ENCODE measurements around the gene LIMCH1. TPM values are rescaled to one million over a fixed set of nuclear protein-coding genes. Genes with fewer than 3 reads are reported as not detected.

The LIMCH1 gene
- total RNA-seq, 1 donor from 2014 or later = 257 TPM

DNA sequence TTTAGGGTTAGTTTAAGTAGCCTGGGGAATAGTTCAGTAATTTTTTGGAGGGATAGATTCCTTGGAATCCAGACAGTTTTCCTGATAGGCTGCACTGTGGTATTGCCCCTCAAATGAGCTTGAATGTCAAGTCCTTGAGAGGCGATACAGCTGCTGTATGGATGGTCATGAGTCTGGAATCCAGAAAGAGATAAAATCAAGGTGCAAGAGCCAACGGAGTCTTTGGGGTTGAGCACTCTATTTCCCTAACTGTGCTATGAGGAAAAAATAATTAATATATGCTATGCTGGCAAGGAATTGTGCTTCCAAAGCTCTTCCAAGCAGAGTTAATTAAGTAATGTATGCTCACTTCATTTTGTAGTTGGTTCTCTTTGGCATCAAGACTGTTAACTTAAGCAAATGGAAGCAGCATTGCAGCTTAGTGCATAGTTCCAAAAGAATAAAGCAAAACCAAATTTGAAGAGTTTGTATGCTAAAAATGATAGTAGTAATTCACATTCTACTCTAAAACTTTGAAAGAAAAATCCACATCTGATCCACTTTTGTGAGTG, 48.8 kb downstream of the LIMCH1 start:
- H3K36me3 Mint-ChIP-seq (ENCODE audit: low read depth, unreplicated experiment) = peaks cover 15% of the 10 kb centered on the region
- H3K27ac Mint-ChIP-seq (ENCODE audit: unreplicated experiment) = no peak overlapping the region
- no peak for DNase-seq (ENCODE audit: low spot score)
- TF ChIP-seq, protein P1, sequence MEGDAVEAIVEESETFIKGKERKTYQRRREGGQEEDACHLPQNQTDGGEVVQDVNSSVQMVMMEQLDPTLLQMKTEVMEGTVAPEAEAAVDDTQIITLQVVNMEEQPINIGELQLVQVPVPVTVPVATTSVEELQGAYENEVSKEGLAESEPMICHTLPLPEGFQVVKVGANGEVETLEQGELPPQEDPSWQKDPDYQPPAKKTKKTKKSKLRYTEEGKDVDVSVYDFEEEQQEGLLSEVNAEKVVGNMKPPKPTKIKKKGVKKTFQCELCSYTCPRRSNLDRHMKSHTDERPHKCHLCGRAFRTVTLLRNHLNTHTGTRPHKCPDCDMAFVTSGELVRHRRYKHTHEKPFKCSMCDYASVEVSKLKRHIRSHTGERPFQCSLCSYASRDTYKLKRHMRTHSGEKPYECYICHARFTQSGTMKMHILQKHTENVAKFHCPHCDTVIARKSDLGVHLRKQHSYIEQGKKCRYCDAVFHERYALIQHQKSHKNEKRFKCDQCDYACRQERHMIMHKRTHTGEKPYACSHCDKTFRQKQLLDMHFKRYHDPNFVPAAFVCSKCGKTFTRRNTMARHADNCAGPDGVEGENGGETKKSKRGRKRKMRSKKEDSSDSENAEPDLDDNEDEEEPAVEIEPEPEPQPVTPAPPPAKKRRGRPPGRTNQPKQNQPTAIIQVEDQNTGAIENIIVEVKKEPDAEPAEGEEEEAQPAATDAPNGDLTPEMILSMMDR (IDR thresholded peaks at IDR 0.05; ENCODE audit: unreplicated experiment) = no peak
- no peak overlapping the region for H3K4me3 Mint-ChIP-seq (ENCODE audit: unreplicated experiment)
- peaks cover 22% of the 10 kb centered on the region for H3K4me1 Mint-ChIP-seq (ENCODE audit: unreplicated experiment)
- H3K27me3 Mint-ChIP-seq (ENCODE audit: unreplicated experiment) = peaks cover 3% of the 10 kb centered on the region
- H3K9me3 Mint-ChIP-seq (ENCODE audit: unreplicated experiment) = no peaks in the 10 kb centered on the region

GRCh38 chr4:41587286-41587685, 49.3 kb downstream of the LIMCH1 start:
- Mint-ChIP-seq H3K27ac (ENCODE audit: unreplicated experiment) (no peak overlapping the region), H3K9me3 (ENCODE audit: unreplicated experiment) (no peaks in the 10 kb centered on the region), H3K4me1 (ENCODE audit: unreplicated experiment) (peaks cover 22% of the 10 kb centered on the region), H3K36me3 (ENCODE audit: low read depth, unreplicated experiment) (peaks cover 15% of the 10 kb centered on the region), H3K27me3 (ENCODE audit: unreplicated experiment) (peaks cover 3% of the 10 kb centered on the region), H3K4me3 (ENCODE audit: unreplicated experiment) (no peak overlapping the region)
- TF ChIP-seq, protein P1 (IDR thresholded peaks at IDR 0.05; ENCODE audit: unreplicated experiment) = no peak
- no peak for DNase-seq (ENCODE audit: low spot score)

GRCh38 chr4:41590591-41590990, 52.6 kb downstream of the LIMCH1 start:
- no peak for DNase-seq (ENCODE audit: low spot score)
- H3K4me3 Mint-ChIP-seq (ENCODE audit: unreplicated experiment) = no peak overlapping the region
- H3K4me1 Mint-ChIP-seq (ENCODE audit: unreplicated experiment) = peaks cover 26% of the 10 kb centered on the region
- no peaks in the 10 kb centered on the region for H3K9me3 Mint-ChIP-seq (ENCODE audit: unreplicated experiment)
- TF ChIP-seq, protein P1 (IDR thresholded peaks at IDR 0.05; ENCODE audit: unreplicated experiment) = no peak
- H3K27ac Mint-ChIP-seq (ENCODE audit: unreplicated experiment) = peak overlapping the region; percentile 48
- peaks cover 4% of the 10 kb centered on the region for H3K36me3 Mint-ChIP-seq (ENCODE audit: low read depth, unreplicated experiment)
- H3K27me3 Mint-ChIP-seq (ENCODE audit: unreplicated experiment) = peaks cover 3% of the 10 kb centered on the region

GRCh38 chr4:41594432-41594831, 56.5 kb downstream of the LIMCH1 start:
- H3K27ac Mint-ChIP-seq (ENCODE audit: unreplicated experiment) = no peak overlapping the region
- H3K27me3 Mint-ChIP-seq (ENCODE audit: unreplicated experiment) = no peaks in the 10 kb centered on the region
- TF ChIP-seq, protein P1 (IDR thresholded peaks at IDR 0.05; ENCODE audit: unreplicated experiment) = no peak
- peaks cover 4% of the 10 kb centered on the region for H3K36me3 Mint-ChIP-seq (ENCODE audit: low read depth, unreplicated experiment)
- no peak for DNase-seq (ENCODE audit: low spot score)
- H3K9me3 Mint-ChIP-seq (ENCODE audit: unreplicated experiment) = no peaks in the 10 kb centered on the region
- no peak overlapping the region for H3K4me3 Mint-ChIP-seq (ENCODE audit: unreplicated experiment)
- peaks cover 26% of the 10 kb centered on the region for H3K4me1 Mint-ChIP-seq (ENCODE audit: unreplicated experiment)

- TF ChIP-seq, protein P1 (IDR thresholded peaks at IDR 0.05; ENCODE audit: unreplicated experiment) = no peak
- no peaks in the 10 kb centered on the region for H3K9me3 Mint-ChIP-seq (ENCODE audit: unreplicated experiment)
- H3K4me1 Mint-ChIP-seq (ENCODE audit: unreplicated experiment) = peaks cover 39% of the 10 kb centered on the region
- H3K4me3 Mint-ChIP-seq (ENCODE audit: unreplicated experiment) = no peak overlapping the region
- DNase-seq (ENCODE audit: low spot score) = no peak
- H3K36me3 Mint-ChIP-seq (ENCODE audit: low read depth, unreplicated experiment) = no peaks in the 10 kb centered on the region
- no peaks in the 10 kb centered on the region for H3K27me3 Mint-ChIP-seq (ENCODE audit: unreplicated experiment)
- no peak overlapping the region for H3K27ac Mint-ChIP-seq (ENCODE audit: unreplicated experiment)
Measured at GRCh38 chr4:41597494-41597893, 59.5 kb downstream of the LIMCH1 start.
